Smooth muscle cell (in vitro differentiated cells): ENCODE measurements around the gene RFPL1. TPM values are rescaled to one million over a fixed set of nuclear protein-coding genes. Genes with fewer than 3 reads are reported as not detected.

Source experiments
- DNase-seq: peaks from one replicate; lab custom pipeline; 2025; ENCODE audit not compliant: unreplicated experiment; lab: John Stamatoyannopoulos, UW
- H2AFZ ChIP-seq: fragments of 200-600 bp; sonication (generic); 2 replicates; pipeline ENCODE4 v1.6.0; 2016; ENCODE audit warnings: antibody characterized with exemption, low read depth, mild to moderate bottlenecking
- H3F3A ChIP-seq: fragments of 200-600 bp; sonication (generic); 2 replicates; pipeline ENCODE4 v1.6.0; 2017; ENCODE audit warnings: antibody characterized with exemption, low read depth
- H3K27ac ChIP-seq: fragments of 200-600 bp; sonication (generic); 2 replicates; pipeline ENCODE4 v1.5.1; 2016; ENCODE audit warnings: low read depth, mild to moderate bottlenecking
- H3K27me3 ChIP-seq: fragments of 200-600 bp; sonication (generic); 2 replicates; pipeline ENCODE4 v1.6.1; 2016; ENCODE audit warnings: low read depth, mild to moderate bottlenecking
- H3K36me3 ChIP-seq: fragments of 200-600 bp; sonication (generic); 2 replicates; pipeline ENCODE4 v1.5.1; 2016; ENCODE audit warnings: low read depth
- H3K4me1 ChIP-seq: fragments of 200-600 bp; sonication (generic); 2 replicates; pipeline ENCODE4 v1.5.1; 2016; ENCODE audit warnings: low read depth
- H3K4me2 ChIP-seq: fragments of 200-600 bp; sonication (generic); 2 replicates; pipeline ENCODE4 v1.6.0; 2016; ENCODE audit warnings: mild to moderate bottlenecking
- H3K4me3 ChIP-seq: fragments of 200-600 bp; sonication (generic); 2 replicates; pipeline ENCODE4 v1.5.1; 2016; ENCODE audit warnings: mild to moderate bottlenecking
- H3K79me2 ChIP-seq: fragments of 200-600 bp; sonication (generic); 2 replicates; pipeline ENCODE4 v1.6.0; 2016; ENCODE audit warnings: low read depth, mild to moderate bottlenecking
- H3K9ac ChIP-seq: fragments of 200-600 bp; sonication (generic); 2 replicates; pipeline ENCODE4 v1.6.0; 2016; ENCODE audit warnings: low read depth
- H3K9me3 ChIP-seq: fragments of 200-600 bp; sonication (generic); replicated peaks from 2 replicates; pipeline ENCODE4 v1.5.1; 2016; ENCODE audit warnings: low read depth
- H4K20me1 ChIP-seq: fragments of 200-600 bp; sonication (generic); 2 replicates; pipeline ENCODE4 v1.6.0; 2016; ENCODE audit warnings: low read depth
- CTCF ChIP-seq: fragments of 200-600 bp; sonication (generic); IDR thresholded peaks from 2 replicates; pipeline ENCODE4 v1.5.1; 2017; ENCODE audit warnings: borderline replicate concordance, mild to moderate bottlenecking, antibody characterized with exemption; ENCODE audit not compliant: insufficient read depth, poor library complexity, severe bottlenecking
- WGBS: methylation state at CpG from one replicate; pipeline ENCODE4 v1.1.7; 2016; ENCODE audit warnings: low lambda C conversion rate; 5-methylcytosine and 5-hydroxymethylcytosine counted together
- polyA plus RNA-seq: library from polyadenylated mRNA; unstranded; fragments of >200 nt; fragmentation: Nextera tagmentation; extraction: Ambion mirVana; gene quantifications from 2 replicates; pipeline ENCODE4 v1.2.1, GENCODE V29; 2016
- total RNA-seq: library from RNA; depleted of rRNA; stranded (reverse); fragments of >200 nt; gene quantifications from 2 replicates; pipeline ENCODE4 v1.2.3, GENCODE V29; 2014

Gene RFPL1
- total and polyA plus RNA-seq, 2 experiments from 2014 or later: 0.16 TPM; not detected in 1

- WGBS: 40% methylated on average over 5 of the region's 5 CpGs
- DNase-seq: no peak
These were observed 6.4 kb upstream of the RFPL1 start for GRCh38 chr22:29431986-29432385.

GRCh38 chr22:29433856-29434255, 4.5 kb upstream of the RFPL1 start:
- Histone ChIP-seq H3K27me3 (peaks cover 31% of the 10 kb centered on the region), H3K27ac (no peak overlapping the region), H2AFZ (no peak overlapping the region), H3K79me2 (no peaks in the 10 kb centered on the region), H3F3A (no peaks in the 10 kb centered on the region), H4K20me1 (no peaks in the 10 kb centered on the region), H3K9ac (no peak overlapping the region), H3K9me3 (no peaks in the 10 kb centered on the region), H3K4me3 (no peak overlapping the region), H3K36me3 (no peaks in the 10 kb centered on the region), H3K4me1 (no peaks in the 10 kb centered on the region), H3K4me2 (no peak overlapping the region)
- DNase-seq: no peak
- 100% methylated on average over 3 of the region's 3 CpGs for WGBS
- no peak for TF ChIP-seq CTCF

More at GRCh38 chr22:29431986-29432385, 6.4 kb upstream of the RFPL1 start:
- Histone ChIP-seq H3K27me3 (peaks cover 42% of the 10 kb centered on the region), H3K4me1 (no peaks in the 10 kb centered on the region), H3K9me3 (no peaks in the 10 kb centered on the region), H3K9ac (no peak overlapping the region), H3K4me2 (no peak overlapping the region), H3K79me2 (no peaks in the 10 kb centered on the region), H4K20me1 (no peaks in the 10 kb centered on the region), H3F3A (no peaks in the 10 kb centered on the region), H3K4me3 (no peak overlapping the region), H2AFZ (no peak overlapping the region), H3K27ac (no peak overlapping the region), H3K36me3 (no peaks in the 10 kb centered on the region)
- no peak for TF ChIP-seq CTCF

- WGBS: 94% methylated on average over 7 of the region's 7 CpGs
- H3K4me2 ChIP-seq: no peak overlapping the region
- no peaks in the 10 kb centered on the region for H3F3A ChIP-seq
- H3K9ac ChIP-seq: no peak overlapping the region
- H3K9me3 ChIP-seq: no peaks in the 10 kb centered on the region
- no peaks in the 10 kb centered on the region for H3K36me3 ChIP-seq
- H3K27me3 ChIP-seq: peaks cover 27% of the 10 kb centered on the region
- no peaks in the 10 kb centered on the region for H4K20me1 ChIP-seq
- H2AFZ ChIP-seq: no peak overlapping the region
- TF ChIP-seq CTCF: no peak
- no peak overlapping the region for H3K4me3 ChIP-seq
- H3K79me2 ChIP-seq: no peaks in the 10 kb centered on the region
- no peak for DNase-seq
- no peak overlapping the region for H3K27ac ChIP-seq
- no peaks in the 10 kb centered on the region for H3K4me1 ChIP-seq
These were observed 4.1 kb upstream of the RFPL1 start for GRCh38 chr22:29434288-29434687.
